HT1080 (cell line): Measurements from ENCODE around the gene ENPP1. TPM values are rescaled to one million over a fixed set of nuclear protein-coding genes. Genes with fewer than 3 reads are reported as not detected.
A peak's percentile ranks its signal among the peaks of the same experiment; 100 is the strongest.

Source experiments
- DNase-seq: peaks from one replicate; pipeline ENCODE4 v3.0.0-alpha.2; 2015; ENCODE audit warnings: low read depth
- polyA plus RNA-seq, 2 experiments: library from polyadenylated mRNA; depleted of rRNA; stranded (reverse); fragments of >200 nt; gene quantifications; 2 replicates each; pipeline ENCODE4 v1.2.3, GENCODE V29; 2015
- total RNA-seq: library from RNA; depleted of rRNA; stranded (reverse); fragments of >200 nt; shearing (Covaris generic); gene quantifications from 2 replicates; pipeline ENCODE4 v1.2.3, GENCODE V29; 2014; rRNA removed

The ENPP1 gene
- 17.9 and 24.7 TPM in 2 replicates for total RNA-seq
- 10.2 and 11.8 TPM in 2 replicates for polyA plus RNA-seq (2015; cell fraction: cytosol; rRNA removed)
- polyA plus RNA-seq (2015; cell fraction: nucleus; rRNA removed), result 28.8 and 34.9 TPM in 2 replicates

GRCh38 chr6:131807644-131808459 lies at the start of gene ENPP1:
Gene ENPP1 (plus strand): TSS chr6:131808020. CDS start chr6:131808036, 16 bp downstream.
- DNase-seq, result peak; percentile 61

GRCh38 chr6:131758920-131759319 lies 48.9 kb upstream of the ENPP1 start:
- DNase-seq, result no peak

GRCh38 chr6:131761060-131761761 lies 46.6 kb upstream of the ENPP1 start:
- peak; percentile 72 for DNase-seq

- no peak for DNase-seq
Observed at GRCh38 chr6:131761762-131762067, 46.1 kb upstream of the ENPP1 start.

- DNase-seq, result no peak
Observed at GRCh38 chr6:131762984-131763383, 44.8 kb upstream of the ENPP1 start.

- no peak for DNase-seq
Observed at GRCh38 chr6:131763749-131764148, 44.1 kb upstream of the ENPP1 start.

GRCh38 chr6:131764350-131764749 lies 43.5 kb upstream of the ENPP1 start:
- DNase-seq, result no peak

GRCh38 chr6:131765081-131765803 lies 42.6 kb upstream of the ENPP1 start:
- peak; percentile 61 for DNase-seq

GRCh38 chr6:131765804-131766135 lies 42.0 kb upstream of the ENPP1 start:
- DNase-seq, result no peak

GRCh38 chr6:131766631-131767030 lies 41.2 kb upstream of the ENPP1 start:
- no peak for DNase-seq

GRCh38 chr6:131768964-131769363 lies 38.9 kb upstream of the ENPP1 start:
- DNase-seq, result no peak

- DNase-seq, result no peak
Observed at GRCh38 chr6:131769385-131770141, 38.3 kb upstream of the ENPP1 start.

- no peak for DNase-seq
Observed at GRCh38 chr6:131770776-131771175, 37.0 kb upstream of the ENPP1 start.

GRCh38 chr6:131773284-131773950 lies 34.4 kb upstream of the ENPP1 start:
- DNase-seq, result no peak

- DNase-seq, result no peak
Observed at GRCh38 chr6:131775886-131776285, 31.9 kb upstream of the ENPP1 start.

- no peak for DNase-seq
Observed at GRCh38 chr6:131776985-131777384, 30.8 kb upstream of the ENPP1 start.

GRCh38 chr6:131778169-131778568 lies 29.7 kb upstream of the ENPP1 start:
- DNase-seq, result no peak

- DNase-seq, result no peak
Observed at GRCh38 chr6:131779304-131779703, 28.5 kb upstream of the ENPP1 start.

GRCh38 chr6:131780600-131780999 lies 27.2 kb upstream of the ENPP1 start:
- DNase-seq, result no peak

GRCh38 chr6:131781687-131782086 lies 26.1 kb upstream of the ENPP1 start:
- DNase-seq, result no peak

- DNase-seq, result peak; percentile 18
Observed at GRCh38 chr6:131782764-131783163, 25.1 kb upstream of the ENPP1 start.
